ENCODE data around the gene MYO10.
"Not testable (repeated sequence)": the region's sequence is repeated elsewhere in the genome, so short reads cannot be mapped to it uniquely, and the experiment has no call there.

MYO10 gene

DNA sequence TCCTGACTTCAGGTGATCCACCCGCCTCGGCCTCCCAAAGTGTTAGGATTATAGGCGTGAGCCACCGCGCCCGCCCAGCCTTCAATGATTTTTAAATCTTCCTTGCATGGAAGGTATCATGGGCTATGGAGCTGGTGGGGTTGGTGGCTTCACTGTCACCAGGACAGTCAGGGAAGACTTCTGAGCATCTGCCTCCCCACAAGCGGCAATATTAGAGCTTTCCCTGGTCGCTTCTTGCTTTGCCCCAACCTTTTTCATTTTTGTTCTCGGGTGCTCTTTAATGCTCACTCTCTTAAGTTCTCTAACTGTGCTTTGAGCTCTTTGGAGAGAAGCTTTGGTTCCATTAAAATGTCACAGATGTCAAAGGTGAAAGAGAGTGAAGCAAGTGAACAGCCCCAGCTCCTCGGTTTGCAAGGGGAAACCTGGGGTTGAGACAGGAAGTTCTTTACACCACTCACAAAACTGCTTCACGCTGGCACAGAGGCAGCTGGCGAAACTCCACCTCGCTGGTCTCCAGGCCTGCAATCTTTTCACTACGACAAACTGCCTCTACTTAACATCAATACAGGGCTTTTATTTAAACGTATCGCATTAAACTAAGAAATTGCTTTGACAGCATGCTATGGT is 176.8 kb downstream of the MYO10 start:
- ATAC-seq = no peak
- TF ChIP-seq SNAI2 (CRISPR knock-in tag; IDR thresholded peaks at IDR 0.05) (no peak), BACH2 (CRISPR knock-in tag; IDR thresholded peaks at IDR 0.05; ENCODE audit: borderline replicate concordance) (no peak), ESRRG (CRISPR knock-in tag; IDR thresholded peaks at IDR 0.05) (no peak), ZNF565 (CRISPR knock-in tag; conservative IDR thresholded peaks at IDR 0.05; ENCODE audit: low read depth) (no peak), GLIS3 (CRISPR knock-in tag; IDR thresholded peaks at IDR 0.05) (no peak), ZFP30 (CRISPR knock-in tag; IDR thresholded peaks at IDR 0.05) (no peak), ZC3H10 (CRISPR knock-in tag; IDR thresholded peaks at IDR 0.05) (no peak), POU6F1 (CRISPR knock-in tag; IDR thresholded peaks at IDR 0.05; ENCODE audit: borderline replicate concordance, low read depth) (no peak), PATZ1 (CRISPR knock-in tag; IDR thresholded peaks at IDR 0.05; ENCODE audit: borderline replicate concordance) (no peak), OSR1 (CRISPR knock-in tag; IDR thresholded peaks at IDR 0.05) (no peak), TOX (CRISPR knock-in tag; IDR thresholded peaks at IDR 0.05; ENCODE audit: borderline replicate concordance) (no peak), CREB5 (CRISPR knock-in tag; IDR thresholded peaks at IDR 0.05; ENCODE audit: low read depth) (no peak), TCF4 (CRISPR knock-in tag; IDR thresholded peaks at IDR 0.05; ENCODE audit: borderline replicate concordance) (no peak), ZNF70 (CRISPR knock-in tag; IDR thresholded peaks at IDR 0.05) (no peak), PPARA (CRISPR knock-in tag; IDR thresholded peaks at IDR 0.05; ENCODE audit: borderline replicate concordance) (no peak), ZNF8 (CRISPR knock-in tag; IDR thresholded peaks at IDR 0.05) (no peak), ARNTL (CRISPR knock-in tag; IDR thresholded peaks at IDR 0.05; ENCODE audit: borderline replicate concordance, low read depth) (no peak), ZFP3 (CRISPR knock-in tag; IDR thresholded peaks at IDR 0.05) (no peak), RARB (CRISPR knock-in tag; IDR thresholded peaks at IDR 0.05) (no peak)

- no peak for TF ChIP-seq BACH2 (CRISPR knock-in tag; IDR thresholded peaks at IDR 0.05; ENCODE audit: borderline replicate concordance)
- TF ChIP-seq ZC3H10 (CRISPR knock-in tag; IDR thresholded peaks at IDR 0.05) = no peak
- no peak for TF ChIP-seq ZNF70 (CRISPR knock-in tag; IDR thresholded peaks at IDR 0.05)
- no peak for TF ChIP-seq ARNTL (CRISPR knock-in tag; IDR thresholded peaks at IDR 0.05; ENCODE audit: borderline replicate concordance, low read depth)
- TF ChIP-seq ISL1 (CRISPR knock-in tag; IDR thresholded peaks at IDR 0.05) = no peak
- TF ChIP-seq SNAI2 (CRISPR knock-in tag; IDR thresholded peaks at IDR 0.05) = no peak
- TF ChIP-seq PATZ1 (CRISPR knock-in tag; IDR thresholded peaks at IDR 0.05; ENCODE audit: borderline replicate concordance) = no peak
- no peak for TF ChIP-seq TOX (CRISPR knock-in tag; IDR thresholded peaks at IDR 0.05; ENCODE audit: borderline replicate concordance)
- no peak for TF ChIP-seq ZFP3 (CRISPR knock-in tag; IDR thresholded peaks at IDR 0.05)
- no peak for TF ChIP-seq PPARA (CRISPR knock-in tag; IDR thresholded peaks at IDR 0.05; ENCODE audit: borderline replicate concordance)
- no peak for TF ChIP-seq POU6F1 (CRISPR knock-in tag; IDR thresholded peaks at IDR 0.05; ENCODE audit: borderline replicate concordance, low read depth)
- no peak for TF ChIP-seq ZNF8 (CRISPR knock-in tag; IDR thresholded peaks at IDR 0.05)
- TF ChIP-seq CSRNP3 (CRISPR knock-in tag; IDR thresholded peaks at IDR 0.05) = no peak
- TF ChIP-seq CREB5 (CRISPR knock-in tag; IDR thresholded peaks at IDR 0.05; ENCODE audit: low read depth) = no peak
- no peak for ATAC-seq
Measured at GRCh38 chr5:16757989-16758501, 178.0 kb downstream of the MYO10 start.

DNA sequence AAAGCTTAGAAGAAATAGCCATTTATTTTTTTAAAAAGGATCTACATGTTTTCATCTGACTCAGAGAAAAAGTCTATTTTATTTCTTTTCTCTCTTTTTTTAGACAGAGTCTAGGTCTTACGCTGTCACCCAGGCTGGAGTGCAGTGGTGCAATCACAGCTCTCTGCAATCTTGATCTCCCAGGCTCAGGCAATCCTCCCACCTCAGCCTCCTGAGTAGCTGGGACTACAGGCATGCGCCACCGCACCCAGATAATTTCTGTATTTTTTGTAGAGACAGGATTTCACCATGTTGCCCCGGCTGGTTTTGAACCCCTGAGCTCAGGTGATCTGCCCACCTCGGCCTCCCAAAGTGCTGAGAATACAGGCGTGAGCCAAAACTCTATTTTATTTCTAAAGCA is 178.5 kb downstream of the MYO10 start:
- ATAC-seq = not testable (repeated sequence)
